Fibroblast of mammary gland (primary cell): Measurements from ENCODE around the gene IQCK.

ENCODE experiments used
- DNase-seq: peaks from one replicate; pipeline ENCODE4 v3.0.0-alpha.2; 2010; ENCODE audit warnings: low read depth
- H3K4me3 ChIP-seq: 2 replicates; pipeline ENCODE4 v1.5.1; 2011; ENCODE audit warnings: low read depth, mild to moderate bottlenecking, low read length, moderate library complexity; ENCODE audit not compliant: control insufficient read depth
- TF ChIP-seq, protein P1 (sequence below): conservative IDR thresholded peaks from 2 replicates; pipeline ENCODE4 v1.5.1; 2011; ENCODE audit warnings: low read depth, low read length, inconsistent platforms; ENCODE audit not compliant: control insufficient read depth, insufficient read depth

IQCK gene

DNA sequence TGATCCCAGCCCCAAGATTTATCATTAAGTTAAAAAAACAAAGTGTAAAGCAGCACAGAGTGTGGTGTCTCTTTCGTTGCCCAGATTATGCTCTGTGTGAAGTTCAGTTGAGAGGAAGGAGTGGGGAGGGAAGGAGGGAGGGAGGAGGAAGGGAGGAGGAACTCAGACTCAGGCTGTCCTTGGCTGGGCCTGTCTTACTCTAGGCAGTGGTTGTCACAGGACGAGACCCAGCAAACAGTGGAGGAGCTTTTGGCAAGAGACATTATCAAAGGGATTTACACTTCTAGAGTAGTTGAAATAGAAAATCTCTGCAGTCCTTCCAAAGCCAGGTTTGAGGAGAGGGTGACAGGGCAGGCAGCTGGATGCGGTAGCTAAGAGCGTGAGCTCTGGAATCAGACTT is 27.9 kb upstream of the IQCK start:
- no peak for DNase-seq
- H3K4me3 ChIP-seq, result no peak overlapping the region
- TF ChIP-seq, protein P1, sequence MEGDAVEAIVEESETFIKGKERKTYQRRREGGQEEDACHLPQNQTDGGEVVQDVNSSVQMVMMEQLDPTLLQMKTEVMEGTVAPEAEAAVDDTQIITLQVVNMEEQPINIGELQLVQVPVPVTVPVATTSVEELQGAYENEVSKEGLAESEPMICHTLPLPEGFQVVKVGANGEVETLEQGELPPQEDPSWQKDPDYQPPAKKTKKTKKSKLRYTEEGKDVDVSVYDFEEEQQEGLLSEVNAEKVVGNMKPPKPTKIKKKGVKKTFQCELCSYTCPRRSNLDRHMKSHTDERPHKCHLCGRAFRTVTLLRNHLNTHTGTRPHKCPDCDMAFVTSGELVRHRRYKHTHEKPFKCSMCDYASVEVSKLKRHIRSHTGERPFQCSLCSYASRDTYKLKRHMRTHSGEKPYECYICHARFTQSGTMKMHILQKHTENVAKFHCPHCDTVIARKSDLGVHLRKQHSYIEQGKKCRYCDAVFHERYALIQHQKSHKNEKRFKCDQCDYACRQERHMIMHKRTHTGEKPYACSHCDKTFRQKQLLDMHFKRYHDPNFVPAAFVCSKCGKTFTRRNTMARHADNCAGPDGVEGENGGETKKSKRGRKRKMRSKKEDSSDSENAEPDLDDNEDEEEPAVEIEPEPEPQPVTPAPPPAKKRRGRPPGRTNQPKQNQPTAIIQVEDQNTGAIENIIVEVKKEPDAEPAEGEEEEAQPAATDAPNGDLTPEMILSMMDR, result no peak

DNA sequence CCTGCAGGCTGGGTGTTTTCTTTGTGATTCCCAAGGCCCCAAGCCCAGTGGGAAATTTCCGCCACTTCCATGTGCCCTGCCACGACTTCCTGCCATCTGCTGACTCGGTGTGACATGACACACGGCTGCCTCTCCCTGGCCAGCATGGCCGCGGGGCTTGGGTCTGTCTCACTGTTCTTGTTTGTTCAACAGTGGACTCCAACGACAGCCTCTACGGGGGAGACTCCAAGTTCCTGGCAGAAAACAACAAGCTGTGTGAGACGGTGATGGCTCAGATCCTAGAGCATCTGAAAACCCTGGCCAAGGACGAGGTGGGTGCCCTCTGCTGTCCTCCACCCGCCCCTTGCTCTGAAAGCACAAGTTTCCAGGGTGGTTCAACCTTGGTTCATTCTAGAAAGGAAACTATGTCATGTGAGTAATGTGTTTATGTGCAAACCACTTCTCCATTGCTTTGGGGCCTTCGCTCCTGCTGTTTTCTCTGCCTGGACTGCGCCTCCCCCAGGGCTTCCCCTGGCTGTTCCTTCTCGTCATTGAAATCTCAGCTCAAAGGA is 26.8 kb upstream of the IQCK start:
- no peak for DNase-seq
- no peak overlapping the region for H3K4me3 ChIP-seq
- TF ChIP-seq, protein P1, result no peak

DNA sequence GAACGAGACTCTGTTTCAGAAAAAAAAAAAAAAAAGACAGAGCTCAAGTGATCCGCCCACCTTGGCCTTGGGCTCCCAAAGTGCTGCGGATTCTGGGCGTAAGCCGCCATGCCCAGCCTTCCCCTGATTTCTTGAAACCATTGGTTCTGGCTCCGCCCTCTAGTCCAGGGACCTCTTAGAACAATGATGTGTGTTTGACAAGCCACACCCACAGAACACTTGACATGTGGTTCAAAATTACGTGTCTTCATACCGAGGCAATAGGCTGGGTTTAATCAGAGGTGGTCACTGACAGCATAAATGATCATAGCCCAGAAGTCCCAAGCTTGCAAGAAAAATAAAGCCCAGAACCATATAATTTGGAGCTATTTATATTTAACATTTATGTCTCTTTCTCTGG is 23.1 kb upstream of the IQCK start:
- peak; percentile 19 for DNase-seq
- H3K4me3 ChIP-seq, result no peak overlapping the region
- TF ChIP-seq, protein P1, result no peak

DNA sequence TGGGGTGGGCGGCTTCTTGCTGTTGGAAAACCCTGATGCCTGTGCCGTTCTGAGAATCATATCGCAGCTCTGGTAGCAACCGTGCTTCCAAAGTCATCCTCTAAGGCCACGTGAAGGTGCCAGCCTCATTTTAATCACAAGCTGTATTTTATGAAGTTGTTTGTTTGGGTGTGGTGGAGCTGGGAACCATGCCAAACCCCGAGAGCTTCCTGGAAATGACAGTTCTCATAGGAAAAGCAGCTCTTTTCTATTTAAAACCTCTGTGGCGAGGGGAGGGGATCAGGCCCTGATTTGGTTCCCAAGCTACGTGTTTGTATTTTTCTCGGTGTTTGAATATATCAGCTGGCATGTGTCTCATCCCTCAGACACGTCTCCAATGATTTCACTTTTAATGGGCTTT is 21.7 kb upstream of the IQCK start:
- no peak overlapping the region for H3K4me3 ChIP-seq
- DNase-seq, result peak; percentile 92
- TF ChIP-seq, protein P1, result no peak

DNA sequence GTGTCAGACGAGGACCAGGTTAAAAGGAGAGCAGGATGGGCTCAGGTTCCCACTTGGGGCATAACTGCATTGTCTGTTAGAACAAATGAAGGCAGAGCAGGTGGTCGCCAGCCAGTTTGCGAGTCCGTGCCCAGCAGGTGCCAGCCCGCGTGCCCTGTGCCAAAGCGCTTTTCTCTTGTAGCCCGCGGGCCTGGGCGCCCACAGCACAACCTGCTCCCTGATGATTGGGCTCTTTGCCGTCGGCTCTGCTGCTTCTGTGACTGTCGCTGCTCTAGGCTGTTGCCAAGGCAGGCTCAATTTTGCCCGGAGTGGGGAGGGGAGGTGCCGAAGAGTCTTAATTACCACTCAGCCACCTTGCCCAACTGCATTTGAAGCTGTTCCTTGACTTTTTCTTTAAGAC is 21.1 kb upstream of the IQCK start:
- TF ChIP-seq, protein P1, result no peak
- DNase-seq, result no peak
- no peak overlapping the region for H3K4me3 ChIP-seq

DNA sequence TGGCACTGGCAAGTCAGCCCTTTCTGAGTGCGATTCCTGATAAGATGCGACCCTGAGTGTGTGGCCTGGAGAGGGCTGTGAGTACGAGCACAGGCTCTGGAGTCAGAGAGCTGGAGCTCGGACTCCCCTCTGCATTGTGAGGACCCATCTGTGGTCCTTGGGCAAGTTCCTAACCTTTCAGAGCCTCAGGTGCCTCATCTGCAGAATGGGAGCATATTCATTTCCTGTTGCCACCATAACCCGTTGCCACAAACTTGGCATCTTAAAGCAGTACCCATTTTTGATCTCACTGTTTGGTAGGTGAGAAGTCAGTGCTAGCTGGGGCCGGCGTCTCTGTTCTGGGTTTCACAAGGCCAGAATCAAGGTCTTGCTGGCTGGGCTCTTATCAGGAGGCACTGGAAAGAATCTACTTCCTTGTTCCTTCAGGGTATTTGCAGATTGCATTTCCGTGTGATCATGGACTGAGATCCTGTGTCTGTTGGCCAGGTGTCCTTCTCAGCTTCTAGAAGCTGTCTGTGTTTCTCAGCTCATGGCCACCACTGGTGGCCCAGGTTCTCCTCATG is 20.2 kb upstream of the IQCK start:
- TF ChIP-seq, protein P1, result no peak
- no peak overlapping the region for H3K4me3 ChIP-seq
- DNase-seq, result no peak
